ENCODE results near the gene CDK6.

DNA sequence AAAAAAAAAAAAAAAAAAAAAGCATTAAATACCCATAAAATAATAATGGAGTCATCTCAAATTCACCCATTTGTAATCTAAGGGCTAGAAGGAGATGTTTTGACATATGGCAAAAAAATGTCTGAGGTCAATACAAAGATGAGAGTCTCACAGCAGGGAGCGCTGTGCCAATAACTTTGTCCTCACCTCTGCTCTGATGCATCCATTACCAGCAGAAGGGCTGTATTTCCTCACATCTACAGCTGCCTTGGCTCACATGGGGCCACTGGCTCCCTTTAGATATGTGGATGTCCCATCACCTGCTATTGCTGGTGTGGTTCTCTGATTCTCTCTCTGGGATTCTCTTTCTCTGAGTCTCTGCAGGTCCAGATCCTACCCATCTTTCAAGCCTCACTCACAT, 155.9 kb downstream of the CDK6 start:
- TF ChIP-seq POLR2AphosphoS5 (IDR thresholded peaks at IDR 0.05) (no peak), CTCF (IDR thresholded peaks at IDR 0.05 in 8 of 11, conservative IDR thresholded peaks at IDR 0.05 in 3 of 11) (no peak), POLR2A (IDR thresholded peaks at IDR 0.05) (no peak)

Measured in spleen (tissue), 7 donors.